H9 (cell line): ENCODE results near the gene NKIRAS1. TPM values are rescaled to one million over a fixed set of nuclear protein-coding genes. Genes with fewer than 3 reads are reported as not detected.

Source experiments
- DNase-seq: peaks from one replicate; pipeline ENCODE4 v3.0.0-alpha.2; 2017
- H2AFZ ChIP-seq: one replicate; pipeline ENCODE4 v1.6.1; 2013; ENCODE audit warnings: mild to moderate bottlenecking, low read length, control low read depth, moderate library complexity
- H2AK5ac ChIP-seq: 2 replicates; pipeline ENCODE4 v1.6.1; 2013; ENCODE audit warnings: low read length, control low read depth, mixed read lengths; ENCODE audit not compliant: insufficient read length
- H2BK120ac ChIP-seq: one replicate; pipeline ENCODE4 v1.6.1; 2013; ENCODE audit warnings: low read depth, mild to moderate bottlenecking, low read length, control low read depth, inconsistent platforms; ENCODE audit not compliant: poor library complexity, severe bottlenecking
- H2BK12ac ChIP-seq: 2 replicates; pipeline ENCODE4 v1.6.1; 2013; ENCODE audit warnings: low read length, control low read depth, mixed read lengths, low read depth; ENCODE audit not compliant: insufficient read length
- H2BK15ac ChIP-seq: 2 replicates; pipeline ENCODE4 v1.6.1; 2013; ENCODE audit warnings: low read depth, low read length, control low read depth
- H2BK20ac ChIP-seq: one replicate; pipeline ENCODE4 v1.6.1; 2013; ENCODE audit warnings: low read depth, mild to moderate bottlenecking, low read length, control low read depth, inconsistent platforms; ENCODE audit not compliant: poor library complexity, severe bottlenecking
- H2BK5ac ChIP-seq: 2 replicates; pipeline ENCODE4 v1.6.1; 2013; ENCODE audit warnings: low read length, control low read depth, mixed read lengths; ENCODE audit not compliant: insufficient read length
- H3K14ac ChIP-seq: 2 replicates; pipeline ENCODE4 v1.6.1; 2013; ENCODE audit warnings: low read length, control low read depth; ENCODE audit not compliant: insufficient read depth
- H3K18ac ChIP-seq: 2 replicates; pipeline ENCODE4 v1.6.1; 2013; ENCODE audit warnings: low read depth, mild to moderate bottlenecking, mixed read lengths, low read length, control low read depth; ENCODE audit not compliant: insufficient read length
- H3K23ac ChIP-seq: 2 replicates; pipeline ENCODE4 v1.6.1; 2013; ENCODE audit warnings: low read length, control low read depth, mixed read lengths, low read depth; ENCODE audit not compliant: insufficient read length
- H3K23me2 ChIP-seq: 2 replicates; pipeline ENCODE4 v1.6.1; 2013; ENCODE audit warnings: low read depth, mild to moderate bottlenecking, mixed read lengths, low read length, control low read depth; ENCODE audit not compliant: insufficient read length, poor library complexity, severe bottlenecking
- H3K27ac ChIP-seq: 2 replicates; pipeline ENCODE4 v1.5.1; 2013; ENCODE audit warnings: low read length, control low read depth, mixed read lengths, low read depth; ENCODE audit not compliant: insufficient read length
- H3K27me3 ChIP-seq: 2 replicates; pipeline ENCODE4 v1.6.1; 2013; ENCODE audit warnings: low read length, control low read depth, inconsistent platforms; ENCODE audit not compliant: insufficient read depth
- H3K4ac ChIP-seq: 2 replicates; pipeline ENCODE4 v1.6.1; 2013; ENCODE audit warnings: low read depth, mild to moderate bottlenecking, control low read depth, inconsistent platforms, low read length, moderate library complexity
- H3K4me1 ChIP-seq: 2 replicates; pipeline ENCODE4 v1.6.1; 2013; ENCODE audit warnings: low read length, control low read depth, inconsistent platforms; ENCODE audit not compliant: insufficient read depth
- H3K4me2 ChIP-seq: 2 replicates; pipeline ENCODE4 v1.6.1; 2013; ENCODE audit warnings: low read length, control low read depth, mixed read lengths; ENCODE audit not compliant: insufficient read length, insufficient read depth
- H3K56ac ChIP-seq: 2 replicates; pipeline ENCODE4 v1.6.1; 2013; ENCODE audit warnings: low read depth, mild to moderate bottlenecking, mixed read lengths, low read length, control low read depth; ENCODE audit not compliant: insufficient read length
- H3K79me1 ChIP-seq: 2 replicates; pipeline ENCODE4 v1.6.1; 2013; ENCODE audit warnings: low read depth, mild to moderate bottlenecking, moderate library complexity, low read length, control low read depth, inconsistent platforms; ENCODE audit not compliant: insufficient read depth, poor library complexity, severe bottlenecking
- H3K79me2 ChIP-seq: 2 replicates; pipeline ENCODE4 v1.6.1; 2013; ENCODE audit warnings: low read length, control low read depth, inconsistent platforms; ENCODE audit not compliant: insufficient read depth
- H3K9ac ChIP-seq: 2 replicates; pipeline ENCODE4 v1.6.1; 2013; ENCODE audit warnings: low read length, control low read depth, mixed read lengths; ENCODE audit not compliant: insufficient read length; ENCODE audit errors: extremely low read depth
- H3K9me3 ChIP-seq: one replicate; pipeline ENCODE4 v1.6.1; 2013; ENCODE audit warnings: low read depth, low read length, inconsistent platforms; ENCODE audit not compliant: control insufficient read depth
- H3T11ph ChIP-seq: one replicate; pipeline ENCODE4 v1.6.1; 2013; ENCODE audit warnings: mild to moderate bottlenecking, low read length, control low read depth, inconsistent platforms
- H4K20me1 ChIP-seq: one replicate; pipeline ENCODE4 v1.6.1; 2013; ENCODE audit not compliant: control insufficient read depth, insufficient read length, insufficient read depth
- H4K5ac ChIP-seq: 2 replicates; pipeline ENCODE4 v1.6.1; 2013; ENCODE audit warnings: low read depth, mild to moderate bottlenecking, mixed read lengths, low read length, control low read depth; ENCODE audit not compliant: insufficient read length
- H4K8ac ChIP-seq: replicated peaks from 2 replicates; pipeline ENCODE4 v1.6.1; 2013; ENCODE audit warnings: low read length, control low read depth, mixed read lengths, low read depth; ENCODE audit not compliant: insufficient read length
- H4K91ac ChIP-seq: 2 replicates; pipeline ENCODE4 v1.6.1; 2013; ENCODE audit warnings: low read depth, mild to moderate bottlenecking, moderate library complexity, mixed read lengths, low read length, control low read depth; ENCODE audit not compliant: insufficient read length
- H3K27ac Mint-ChIP-seq, 3 experiments: 2 replicates in 2 of 3; 3 replicates in 1 of 3; pipeline ENCODE4 v1.8.0; 2020 to 2021; ENCODE audit warnings: mixed read lengths in 3 of 3, mild to moderate bottlenecking in 1 of 3, moderate library complexity in 1 of 3
- H3K27me3 Mint-ChIP-seq: 2 replicates; pipeline ENCODE4 v1.8.0; 2021; ENCODE audit warnings: low read depth, mild to moderate bottlenecking, moderate library complexity, mixed read lengths
- H3K36me3 Mint-ChIP-seq, 3 experiments: 2 replicates in 2 of 3; 3 replicates in 1 of 3; pipeline ENCODE4 v1.8.0; 2020 to 2021; ENCODE audit warnings: low read depth in 3 of 3, mixed read lengths in 3 of 3; ENCODE audit not compliant: insufficient read depth in 1 of 3
- H3K4me1 Mint-ChIP-seq, 2 experiments: 2 replicates each; pipeline ENCODE4 v1.8.0; 2020; ENCODE audit warnings: mixed read lengths in 2 of 2
- H3K4me3 Mint-ChIP-seq, 2 experiments: 2 replicates in 1 of 2; 3 replicates in 1 of 2; pipeline ENCODE4 v1.8.0; 2020 to 2021; ENCODE audit warnings: mild to moderate bottlenecking in 2 of 2, mixed read lengths in 2 of 2, moderate library complexity in 1 of 2
- H3K9me3 Mint-ChIP-seq, 2 experiments: 2 replicates in 1 of 2; 3 replicates in 1 of 2; pipeline ENCODE4 v1.8.0; 2020; ENCODE audit warnings: mild to moderate bottlenecking in 2 of 2, mixed read lengths in 2 of 2, moderate library complexity in 1 of 2
- CTCF ChIP-seq: fragments of 200-600 bp; sonication (generic); conservative IDR thresholded peaks from 3 replicates; pipeline ENCODE4 v1.8.0; 2021; ENCODE audit warnings: antibody characterized with exemption, mild to moderate bottlenecking
- WGBS: extraction: QIAGEN DNeasy Blood & Tissue Kit; methylation state at CpG from one replicate; pipeline ENCODE4 v1.1.7; 2013; ENCODE audit warnings: missing lambda C conversion rate, low lambda C conversion rate, mixed read lengths; ENCODE audit not compliant: insufficient read length; ENCODE audit errors: extremely low coverage; 5-methylcytosine and 5-hydroxymethylcytosine counted together
- total RNA-seq: library from RNA; stranded (reverse); gene quantifications from 2 replicates; pipeline ENCODE4 v1.2.1, GENCODE V29; 2021

Gene NKIRAS1
- total RNA-seq, 1 experiment from 2014 or later, result 6.1 TPM

- TF ChIP-seq CTCF, result no peak
- H2AK5ac ChIP-seq, result no peak overlapping the region
- H3K4me2 ChIP-seq, result no peak overlapping the region
- no peak overlapping the region for H4K91ac ChIP-seq
- H3K79me2 ChIP-seq, result peaks cover 10% of the 10 kb centered on the region; the same call in 1 of the 2 replicates
- Mint-ChIP-seq H3K9me3 (no peaks in the 10 kb centered on the region), H3K27ac (no peak overlapping the region), H3K4me1 (peaks cover 0 to 13% of the 10 kb centered on the region in 2 experiments), H3K27me3 (no peaks in the 10 kb centered on the region), H3K36me3 (peaks cover 10 to 43% (median 21%) of the 10 kb centered on the region in 3 experiments), H3K4me3 (no peak overlapping the region)
- no peak overlapping the region for H3K4ac ChIP-seq
- H4K8ac ChIP-seq, result no peak overlapping the region
- no peaks in the 10 kb centered on the region for H4K20me1 ChIP-seq
- no peak overlapping the region for H3T11ph ChIP-seq
- H2BK120ac ChIP-seq, result no peak overlapping the region
- no peak overlapping the region for H3K18ac ChIP-seq
- no peaks in the 10 kb centered on the region for H3K23me2 ChIP-seq
- no peak overlapping the region for H2BK5ac ChIP-seq
- no peak overlapping the region for H4K5ac ChIP-seq
- DNase-seq, result no peak
- H2BK12ac ChIP-seq, result no peak overlapping the region
- H3K27ac ChIP-seq, result no peak overlapping the region
- H3K14ac ChIP-seq, result no peak overlapping the region
- no peak overlapping the region for H2AFZ ChIP-seq
- no peak overlapping the region for H3K23ac ChIP-seq
- WGBS, result no CpG with 5 or more reads among the region's 5 CpGs
- H2BK20ac ChIP-seq, result no peak overlapping the region
- no peak overlapping the region for H2BK15ac ChIP-seq
- H3K56ac ChIP-seq, result no peak overlapping the region
- H3K27me3 ChIP-seq, result no peaks in the 10 kb centered on the region
- no peaks in the 10 kb centered on the region for H3K79me1 ChIP-seq
- no peak overlapping the region for H3K9ac ChIP-seq
- no peaks in the 10 kb centered on the region for H3K9me3 ChIP-seq
- no peaks in the 10 kb centered on the region for H3K4me1 ChIP-seq
Observed at GRCh38 chr3:23954144-23954543, 37.4 kb upstream of the NKIRAS1 start.
